IMR-90 (cell line): ENCODE results near the gene TRAPPC3L. TPM values are rescaled to one million over a fixed set of nuclear protein-coding genes. Genes with fewer than 3 reads are reported as not detected.

Source experiments
- ATAC-seq: fragments of 200-7000 bp; cut with Tn5 transposase; 2 replicates; pipeline ENCODE4 v1.9.1; 2020; ENCODE audit warnings: low read depth, mild to moderate bottlenecking, moderate library complexity
- BruUV-seq: library from RNA; stranded (reverse); fragments of 400-500 nt; replicated peaks from 2 replicates; lab custom pipeline; 2021; lab: Mats Ljungman, UMichigan
- CTCF ChIA-PET: fragments of 300-600 bp; formaldehyde crosslinking; extraction: SDS; loops from one replicate; lab custom pipeline; 2021; ENCODE audit warnings: antibody characterized with exemption; lab: Yijun Ruan, JAX
- POLR2A ChIA-PET: fragments of 300-600 bp; sonication (Branson Sonifier 250); formaldehyde crosslinking; loops from one replicate; lab custom pipeline; 2022; ENCODE audit warnings: antibody characterized with exemption; ENCODE audit not compliant: unreplicated experiment; lab: Charles Lee
- DNase-seq: peaks from one replicate; pipeline ENCODE4 v3.0.0; 2013
- H2AFZ ChIP-seq: replicated peaks from 2 replicates; pipeline ENCODE3; 2013; ENCODE audit warnings: low read length, mild to moderate bottlenecking; ENCODE audit not compliant: poor library complexity
- H2AK5ac ChIP-seq: 2 replicates; pipeline ENCODE4 v1.6.1; 2013; ENCODE audit warnings: low read depth, low read length, inconsistent platforms
- H2AK9ac ChIP-seq: replicated peaks from 2 replicates; pipeline ENCODE3; 2013; ENCODE audit warnings: mild to moderate bottlenecking, low read depth, low read length, moderate library complexity; ENCODE audit not compliant: poor library complexity
- H2BK120ac ChIP-seq: 2 replicates; pipeline ENCODE4 v1.6.1; 2013; ENCODE audit warnings: low read depth, low read length, inconsistent platforms
- H2BK15ac ChIP-seq: 3 replicates; pipeline ENCODE4 v1.6.1; 2013; ENCODE audit warnings: low read depth, low read length, inconsistent platforms
- H2BK20ac ChIP-seq: 2 replicates; pipeline ENCODE4 v1.6.1; 2013; ENCODE audit warnings: low read depth, mild to moderate bottlenecking, inconsistent platforms, low read length, moderate library complexity
- H2BK5ac ChIP-seq: 2 replicates; pipeline ENCODE4 v1.6.1; 2013; ENCODE audit warnings: mild to moderate bottlenecking, low read depth, low read length, inconsistent platforms; ENCODE audit not compliant: poor library complexity, severe bottlenecking
- H3K14ac ChIP-seq: replicated peaks from 2 replicates; pipeline ENCODE4 v1.6.1; 2013; ENCODE audit warnings: low read depth, low read length, inconsistent platforms
- H3K18ac ChIP-seq: 2 replicates; pipeline ENCODE4 v1.6.1; 2013; ENCODE audit warnings: low read depth, low read length, control low read depth
- H3K23ac ChIP-seq: 2 replicates; pipeline ENCODE4 v1.6.1; 2013; ENCODE audit warnings: low read depth, low read length, inconsistent platforms
- H3K27ac ChIP-seq: 2 replicates; pipeline ENCODE4 v1.5.1; 2013; ENCODE audit warnings: mild to moderate bottlenecking, control low read depth, low read length; ENCODE audit not compliant: insufficient read depth
- H3K27me3 ChIP-seq: 2 replicates; pipeline ENCODE4 v1.6.1; 2013; ENCODE audit warnings: low read length; ENCODE audit not compliant: control insufficient read depth, insufficient read depth
- H3K36me3 ChIP-seq: 2 replicates; pipeline ENCODE4 v1.6.1; 2013; ENCODE audit warnings: low read length, mixed read lengths; ENCODE audit not compliant: control insufficient read depth, insufficient read depth
- H3K4ac ChIP-seq: 2 replicates; pipeline ENCODE4 v1.6.1; 2013; ENCODE audit warnings: low read depth, low read length, inconsistent platforms
- H3K4me1 ChIP-seq: 2 replicates; pipeline ENCODE4 v1.6.1; 2013; ENCODE audit warnings: low read length, mixed read lengths; ENCODE audit not compliant: control insufficient read depth, insufficient read depth
- H3K4me2 ChIP-seq: 2 replicates; pipeline ENCODE4 v1.6.1; 2013; ENCODE audit warnings: low read depth, mild to moderate bottlenecking, control low read depth, low read length, moderate library complexity
- H3K4me3 ChIP-seq: 2 replicates; pipeline ENCODE4 v1.5.1; 2013; ENCODE audit warnings: low read depth, mild to moderate bottlenecking, control low read depth, low read length, moderate library complexity; ENCODE audit not compliant: insufficient read depth
- H3K56ac ChIP-seq: 2 replicates; pipeline ENCODE4 v1.6.1; 2013; ENCODE audit warnings: low read length, inconsistent platforms; ENCODE audit not compliant: insufficient read depth; ENCODE audit errors: extremely low read depth
- H3K79me1 ChIP-seq, 2 experiments: 2 replicates each; pipeline ENCODE4 v1.6.1; 2013; ENCODE audit warnings: low read length in 2 of 2, inconsistent platforms in 1 of 2, low read depth in 1 of 2
- H3K9ac ChIP-seq: 2 replicates; pipeline ENCODE4 v1.6.1; 2013; ENCODE audit warnings: low read depth, low read length, control low read depth
- H3K9me1 ChIP-seq: 2 replicates; pipeline ENCODE4 v1.6.1; 2013; ENCODE audit warnings: low read length, inconsistent platforms; ENCODE audit not compliant: insufficient read depth
- H3K9me3 ChIP-seq: 2 replicates; pipeline ENCODE4 v1.6.1; 2013; ENCODE audit warnings: low read length; ENCODE audit not compliant: control insufficient read depth, insufficient read depth
- H4K20me1 ChIP-seq: 2 replicates; pipeline ENCODE4 v1.6.1; 2013; ENCODE audit warnings: low read length, inconsistent platforms; ENCODE audit not compliant: insufficient read depth
- H4K5ac ChIP-seq: 2 replicates; pipeline ENCODE4 v1.6.1; 2013; ENCODE audit warnings: mild to moderate bottlenecking, low read depth, low read length, control low read depth
- H4K8ac ChIP-seq, 2 experiments: 2 replicates each; pipeline ENCODE4 v1.6.1; 2013; ENCODE audit warnings: low read depth in 2 of 2, low read length in 2 of 2, control low read depth in 1 of 2, inconsistent platforms in 1 of 2
- H4K91ac ChIP-seq: 2 replicates; pipeline ENCODE4 v1.6.1; 2013; ENCODE audit warnings: low read depth, low read length, inconsistent platforms; ENCODE audit not compliant: insufficient read depth
- CTCF ChIP-seq: conservative IDR thresholded peaks from 2 replicates; pipeline ENCODE4 v1.5.1; 2012; ENCODE audit warnings: mild to moderate bottlenecking, low read depth, low read length, improper control_type of control experiment
- FOS ChIP-seq: fragments of 150-350 bp; IDR thresholded peaks from 2 replicates; pipeline ENCODE4 v1.6.1; 2016; ENCODE audit warnings: low read depth, low read length
- MAFK ChIP-seq: IDR thresholded peaks from 2 replicates; pipeline ENCODE4 v1.6.1; 2012; ENCODE audit warnings: low read depth, low read length, improper control_type of control experiment
- POLR2A ChIP-seq: IDR thresholded peaks from 2 replicates; pipeline ENCODE4 v1.6.1; 2012; ENCODE audit warnings: mild to moderate bottlenecking, low read depth, low read length
- RAD21 ChIP-seq: IDR thresholded peaks from 2 replicates; pipeline ENCODE4 v1.6.1; 2012; ENCODE audit warnings: low read length, improper control_type of control experiment
- RFX5 ChIP-seq: IDR thresholded peaks from 2 replicates; pipeline ENCODE4 v1.8.0; 2012; ENCODE audit warnings: low read depth, mild to moderate bottlenecking, low read length, moderate library complexity
- WGBS, 2 experiments: methylation state at CpG; one replicate each; pipeline versions ENCODE4 v1.1.5 to v1.1.7; 2013; ENCODE audit warnings: missing lambda C conversion rate in 2 of 2; ENCODE audit not compliant: insufficient read length in 1 of 2; ENCODE audit errors: extremely low coverage in 2 of 2; 5-methylcytosine and 5-hydroxymethylcytosine counted together
- dilution Hi-C: fragments of 300-500 bp; cut with HindIII; formaldehyde crosslinking; loops from one replicate; pipeline ENCODE4 v1.14.3; 2018; ENCODE audit warnings: low sequenced_read_pairs; ENCODE audit not compliant: unreplicated experiment
- in situ Hi-C: fragments of 300-500 bp; cut with MboI; formaldehyde crosslinking; loops from 3 replicates; pipeline ENCODE4 v1.14.3; 2019; ENCODE audit warnings: low sequenced_read_pairs, inconsistent platforms, mixed read lengths
- intact Hi-C: fragments of 100-400 bp; cut with micrococcal nuclease; formaldehyde crosslinking; loops from 2 replicates; pipeline ENCODE4 v1.10.0; 2022
- polyA plus RNA-seq, 3 experiments: library from polyadenylated mRNA; depleted of rRNA; stranded (reverse); fragments of >200 nt; gene quantifications; 2 replicates each; pipeline ENCODE4 v1.2.3, GENCODE V29; 2012; ENCODE audit warnings: low replicate concordance in 1 of 3
- total RNA-seq: library from RNA; depleted of rRNA; stranded (reverse); fragments of >200 nt; gene quantifications from 2 replicates; pipeline ENCODE4 v1.2.3, GENCODE V29; 2012

The TRAPPC3L gene
- total and polyA plus RNA-seq, 2 of the 4 experiments (the other 2 are of a cell fraction): 0.03 TPM; not detected in 1

DNA sequence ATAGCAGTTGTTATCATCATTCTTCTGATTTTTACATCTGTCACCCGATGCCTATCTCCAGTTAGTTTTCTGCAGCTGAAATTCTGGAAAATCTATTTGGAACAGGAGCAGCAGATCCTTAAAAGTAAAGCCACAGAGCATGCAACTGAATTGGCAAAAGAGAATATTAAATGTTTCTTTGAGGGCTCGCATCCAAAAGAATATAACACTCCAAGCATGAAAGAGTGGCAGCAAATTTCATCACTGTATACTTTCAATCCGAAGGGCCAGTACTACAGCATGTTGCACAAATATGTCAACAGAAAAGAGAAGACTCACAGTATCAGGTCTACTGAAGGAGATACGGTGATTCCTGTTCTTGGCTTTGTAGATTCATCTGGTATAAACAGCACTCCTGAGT is 82.2 kb downstream of the TRAPPC3L start:
- Histone ChIP-seq H3K4me2 (no peak overlapping the region), H3K4ac (no peak overlapping the region), H3K27me3 (peaks cover 9% of the 10 kb centered on the region), H3K4me1 (no peaks in the 10 kb centered on the region; the same call in 1 of the 2 replicates), H2AK9ac (no peak overlapping the region), H3K9me3 (0 out of 2 replicates have a peak, but pooled peaks cover 1% of the 10 kb centered on the region), H4K5ac (no peak overlapping the region), H3K9ac (no peak overlapping the region), H4K91ac (no peak overlapping the region), H4K8ac (no peak overlapping the region), H4K20me1 (no peaks in the 10 kb centered on the region), H2BK5ac (no peak overlapping the region), H3K4me3 (no peak overlapping the region), H3K79me1 (no peaks in the 10 kb centered on the region), H2BK120ac (no peak overlapping the region), H3K56ac (no peak overlapping the region), H3K27ac (no peak overlapping the region), H2BK15ac (no peak overlapping the region), H3K14ac (no peak overlapping the region), H2AFZ (no peak overlapping the region), H3K18ac (no peak overlapping the region), H3K36me3 (no peaks in the 10 kb centered on the region), H2AK5ac (no peak overlapping the region), H3K23ac (no peak overlapping the region), H2BK20ac (no peak overlapping the region), H3K9me1 (no peaks in the 10 kb centered on the region)
- BruUV-seq: no TSS peak
- TF ChIP-seq FOS (no peak), MAFK (no peak), RFX5 (no peak), CTCF (no peak), RAD21 (no peak), POLR2A (no peak)
- DNase-seq: no peak
- CTCF ChIA-PET: interaction anchor here (1.5 kb wide), 1 partner anchor 9 kb away, joined by 3 read pairs; no protein-coding TSS in a partner anchor
- intact Hi-C loops (no loop called here), dilution Hi-C loops (no loop called here), in situ Hi-C loops (no loop called here)
- POLR2A ChIA-PET: no interaction called here
- WGBS, 2 experiments: no CpG with 5 or more reads among the region's 4 CpGs
- no peak for ATAC-seq
